Measurements from ENCODE around the gene KCNQ1. TPM values are rescaled to one million over a fixed set of nuclear protein-coding genes. Genes with fewer than 3 reads are reported as not detected.

The KCNQ1 gene
- total RNA-seq, 1 donor from 2014 or later, result 6.4 TPM

- Mint-ChIP-seq H3K27ac (no peak overlapping the region), H3K36me3 (ENCODE audit: low read depth) (no peaks in the 10 kb centered on the region), H3K27me3 (no peaks in the 10 kb centered on the region), H3K4me3 (no peak overlapping the region), H3K4me1 (peaks cover 7% of the 10 kb centered on the region), H3K9me3 (no peaks in the 10 kb centered on the region)
- intact Hi-C loops (cut with micrococcal nuclease), result no loop called here
- DNase-seq, result no peak
Measured at GRCh38 chr11:2521733-2522630, 77.2 kb downstream of the KCNQ1 start.

DNA sequence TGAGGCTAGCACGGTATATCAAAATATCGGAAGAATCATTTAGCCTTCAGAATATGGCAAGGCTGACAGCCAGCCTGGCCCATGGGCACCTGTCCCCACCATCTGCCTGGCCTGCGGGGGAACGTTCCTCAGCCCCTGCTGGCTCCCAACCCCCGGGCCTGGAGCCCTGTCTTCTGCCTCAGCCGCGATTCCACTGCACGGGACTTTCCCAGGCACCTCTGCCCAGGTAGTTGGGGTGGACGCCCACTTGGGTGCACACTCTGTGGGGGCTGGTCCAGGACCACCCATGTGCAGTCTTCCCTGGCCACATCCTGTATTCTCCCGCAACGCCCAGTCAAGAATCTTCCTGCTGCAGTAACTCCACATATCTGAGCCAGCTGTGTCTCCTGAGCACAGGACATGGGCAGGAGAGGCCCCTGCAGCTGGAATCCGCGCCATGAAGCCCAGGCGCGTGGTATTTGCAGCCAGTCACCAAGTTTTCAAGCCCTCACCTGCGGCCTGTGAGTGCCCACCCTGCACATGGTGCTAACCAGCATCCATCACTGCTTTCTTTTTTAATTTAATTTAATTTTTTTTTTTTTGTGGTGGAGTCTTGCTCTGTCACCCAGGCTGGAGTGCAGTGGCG, 77.9 kb downstream of the KCNQ1 start:
- DNase-seq, result no peak
- Mint-ChIP-seq H3K4me1 (peaks cover 8% of the 10 kb centered on the region), H3K9me3 (no peaks in the 10 kb centered on the region), H3K36me3 (ENCODE audit: low read depth) (no peaks in the 10 kb centered on the region), H3K27ac (no peak overlapping the region), H3K27me3 (no peaks in the 10 kb centered on the region), H3K4me3 (no peak overlapping the region)
- intact Hi-C loops (cut with micrococcal nuclease), result no loop called here

DNA sequence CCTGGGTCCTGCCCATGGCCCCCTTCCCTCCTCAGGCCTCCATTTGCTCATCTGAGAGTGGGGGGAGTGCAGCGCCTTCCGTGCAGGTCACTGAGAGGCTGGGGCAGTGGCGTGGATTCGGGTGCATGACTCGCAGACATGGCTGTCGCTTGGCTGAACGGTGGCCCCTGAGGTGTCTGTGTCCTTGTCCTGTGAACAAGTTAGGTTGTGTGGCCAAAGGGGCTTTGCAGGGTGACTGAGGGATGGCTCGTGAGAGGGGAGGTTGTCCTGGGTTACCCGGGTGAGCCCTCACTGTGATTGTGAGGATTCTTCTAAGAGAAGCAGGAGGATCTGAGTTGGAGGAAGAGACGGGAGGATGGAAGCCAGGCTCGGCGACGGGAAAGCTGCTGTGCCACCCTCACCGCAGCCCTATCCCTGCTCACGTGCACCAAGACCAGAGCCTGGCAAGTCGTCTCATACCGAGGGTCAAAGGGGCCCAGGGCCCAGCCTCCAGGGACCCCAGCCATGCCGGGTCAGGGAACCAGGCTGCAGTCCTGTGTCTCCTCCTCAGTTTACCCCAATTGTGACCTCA, 79.1 kb downstream of the KCNQ1 start:
- intact Hi-C loops (cut with micrococcal nuclease), result no loop called here
- H3K36me3 Mint-ChIP-seq (ENCODE audit: low read depth), result no peaks in the 10 kb centered on the region
- H3K9me3 Mint-ChIP-seq, result no peaks in the 10 kb centered on the region
- H3K27ac Mint-ChIP-seq, result no peak overlapping the region
- no peak for DNase-seq
- H3K4me3 Mint-ChIP-seq, result no peak overlapping the region
- peaks cover 11% of the 10 kb centered on the region for H3K4me1 Mint-ChIP-seq
- H3K27me3 Mint-ChIP-seq, result no peaks in the 10 kb centered on the region

- peaks cover 11% of the 10 kb centered on the region for H3K4me1 Mint-ChIP-seq
- no peaks in the 10 kb centered on the region for H3K36me3 Mint-ChIP-seq (ENCODE audit: low read depth)
- intact Hi-C loops (cut with micrococcal nuclease), result no loop called here
- no peaks in the 10 kb centered on the region for H3K27me3 Mint-ChIP-seq
- DNase-seq, result no peak
- H3K9me3 Mint-ChIP-seq, result no peaks in the 10 kb centered on the region
- no peak overlapping the region for H3K4me3 Mint-ChIP-seq
- H3K27ac Mint-ChIP-seq, result no peak overlapping the region
Measured at GRCh38 chr11:2524446-2525165, 79.8 kb downstream of the KCNQ1 start.

DNA sequence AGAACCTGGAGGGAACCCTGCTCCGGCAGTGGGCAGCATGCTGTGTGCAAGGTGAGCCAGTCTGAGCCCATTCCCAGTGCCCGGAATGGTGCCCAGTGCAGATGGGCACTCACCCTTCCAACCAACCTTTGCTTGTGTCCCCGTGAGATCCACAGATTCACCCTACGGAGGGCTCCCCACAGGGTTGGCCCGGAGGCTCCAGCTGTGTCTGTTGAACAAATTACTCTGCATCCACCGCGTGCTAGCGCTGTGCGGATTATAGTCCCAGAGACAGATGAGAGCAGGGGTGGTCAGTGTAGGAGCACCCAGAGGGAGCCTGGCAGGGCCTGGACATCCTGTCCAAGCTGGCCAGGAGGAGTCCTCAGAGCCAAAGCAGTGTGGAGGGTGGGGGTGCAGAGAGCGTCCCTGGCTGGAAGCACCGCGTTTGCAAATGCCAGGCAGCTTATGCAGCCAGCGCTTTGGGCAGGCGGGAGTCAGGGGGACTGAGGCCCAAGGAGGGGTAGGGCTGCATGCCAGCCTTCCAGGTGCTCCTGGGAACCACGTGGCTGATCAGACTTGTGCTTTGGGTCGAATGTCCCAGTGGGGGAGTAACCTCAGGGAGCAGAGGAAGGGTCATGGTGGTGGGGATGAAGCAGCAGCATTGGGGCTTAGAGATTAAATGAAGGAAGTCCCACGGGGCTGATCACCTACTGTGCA, 80.5 kb downstream of the KCNQ1 start:
- intact Hi-C loops (cut with micrococcal nuclease), result no loop called here
- no peak for DNase-seq
- H3K4me1 Mint-ChIP-seq, result peaks cover 11% of the 10 kb centered on the region

GRCh38 chr11:2525941-2526807, 81.4 kb downstream of the KCNQ1 start:
- H3K9me3 Mint-ChIP-seq, result no peaks in the 10 kb centered on the region
- DNase-seq, result no peak
- no peaks in the 10 kb centered on the region for H3K36me3 Mint-ChIP-seq (ENCODE audit: low read depth)
- no peaks in the 10 kb centered on the region for H3K27me3 Mint-ChIP-seq
- no peak overlapping the region for H3K4me3 Mint-ChIP-seq
- intact Hi-C loops (cut with micrococcal nuclease), result no loop called here
- H3K27ac Mint-ChIP-seq, result no peak overlapping the region
- H3K4me1 Mint-ChIP-seq, result peaks cover 11% of the 10 kb centered on the region

More for the DNA sequence above, 80.5 kb downstream of the KCNQ1 start:
- no peaks in the 10 kb centered on the region for H3K27me3 Mint-ChIP-seq
- no peak overlapping the region for H3K27ac Mint-ChIP-seq
- no peak overlapping the region for H3K4me3 Mint-ChIP-seq
- no peaks in the 10 kb centered on the region for H3K9me3 Mint-ChIP-seq
- H3K36me3 Mint-ChIP-seq (ENCODE audit: low read depth), result no peaks in the 10 kb centered on the region

DNA sequence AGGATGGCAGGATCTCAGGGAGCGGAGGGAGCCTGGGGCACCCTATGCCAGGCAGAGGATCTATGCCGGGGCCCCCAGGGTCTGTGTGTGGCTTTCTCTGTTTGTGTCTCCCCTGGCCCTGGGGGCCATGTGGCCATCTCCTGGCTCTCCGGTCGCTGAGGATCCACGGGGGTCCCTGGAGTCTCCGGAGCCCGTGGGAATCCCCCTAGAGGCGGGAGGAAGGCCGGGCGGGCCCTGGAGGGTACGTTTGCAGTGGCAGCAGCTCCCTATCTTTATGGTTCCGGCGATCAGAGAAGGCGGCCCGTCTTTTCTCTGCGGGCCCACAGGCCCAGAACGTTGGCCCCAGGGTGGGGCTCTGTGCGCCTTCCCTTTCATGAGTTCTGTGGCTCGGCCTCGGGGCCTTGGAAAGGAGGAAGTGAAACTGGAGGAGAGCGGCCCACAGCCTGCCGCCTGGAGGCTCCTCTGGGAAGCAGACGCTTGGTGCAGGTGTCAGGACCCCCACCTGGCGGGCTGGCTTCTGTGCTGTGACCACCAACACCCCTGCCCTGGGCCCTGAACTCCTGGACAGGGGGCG, 82.1 kb downstream of the KCNQ1 start:
- H3K27ac Mint-ChIP-seq, result no peak overlapping the region
- H3K4me1 Mint-ChIP-seq, result peaks cover 14% of the 10 kb centered on the region
- intact Hi-C loops (cut with micrococcal nuclease), result no loop called here
- H3K9me3 Mint-ChIP-seq, result no peaks in the 10 kb centered on the region
- peak; percentile 65 for DNase-seq
- H3K36me3 Mint-ChIP-seq (ENCODE audit: low read depth), result no peaks in the 10 kb centered on the region
- no peak overlapping the region for H3K4me3 Mint-ChIP-seq
- no peaks in the 10 kb centered on the region for H3K27me3 Mint-ChIP-seq

DNA sequence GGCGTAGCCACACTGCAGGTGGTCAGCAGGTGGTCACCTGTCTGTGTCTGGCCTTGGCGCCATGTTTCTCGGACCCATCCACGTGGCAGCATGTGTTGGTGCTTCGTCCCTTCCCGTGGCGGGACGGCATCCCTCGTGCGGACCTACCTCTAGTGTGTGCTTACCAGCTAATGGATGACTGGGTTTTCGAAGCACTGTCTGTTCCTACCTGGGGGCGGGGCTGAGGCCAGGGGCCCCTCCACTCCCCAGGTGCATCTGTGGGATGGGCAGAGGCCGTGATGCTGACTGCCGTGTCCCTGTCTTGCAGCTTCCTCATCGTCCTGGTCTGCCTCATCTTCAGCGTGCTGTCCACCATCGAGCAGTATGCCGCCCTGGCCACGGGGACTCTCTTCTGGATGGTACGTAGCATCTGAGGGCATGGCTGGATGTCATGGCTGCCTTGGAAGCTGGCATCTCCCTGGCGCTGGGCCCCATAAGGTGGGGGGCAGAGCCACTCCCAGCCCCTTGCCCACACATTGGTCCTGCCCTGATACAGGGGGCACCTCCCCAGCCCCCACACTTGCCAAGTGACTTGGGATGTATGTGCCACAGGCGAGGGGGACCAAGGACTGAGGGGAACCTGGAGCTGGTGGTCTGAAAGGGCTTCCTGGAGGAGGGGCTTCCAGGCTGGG, 82.9 kb downstream of the KCNQ1 start:
- no peaks in the 10 kb centered on the region for H3K27me3 Mint-ChIP-seq
- no peak overlapping the region for H3K27ac Mint-ChIP-seq
- intact Hi-C loops (cut with micrococcal nuclease), result no loop called here
- DNase-seq, result no peak
- H3K9me3 Mint-ChIP-seq, result no peaks in the 10 kb centered on the region
- H3K36me3 Mint-ChIP-seq (ENCODE audit: low read depth), result no peaks in the 10 kb centered on the region
- H3K4me3 Mint-ChIP-seq, result no peak overlapping the region
- peaks cover 17% of the 10 kb centered on the region for H3K4me1 Mint-ChIP-seq

DNA sequence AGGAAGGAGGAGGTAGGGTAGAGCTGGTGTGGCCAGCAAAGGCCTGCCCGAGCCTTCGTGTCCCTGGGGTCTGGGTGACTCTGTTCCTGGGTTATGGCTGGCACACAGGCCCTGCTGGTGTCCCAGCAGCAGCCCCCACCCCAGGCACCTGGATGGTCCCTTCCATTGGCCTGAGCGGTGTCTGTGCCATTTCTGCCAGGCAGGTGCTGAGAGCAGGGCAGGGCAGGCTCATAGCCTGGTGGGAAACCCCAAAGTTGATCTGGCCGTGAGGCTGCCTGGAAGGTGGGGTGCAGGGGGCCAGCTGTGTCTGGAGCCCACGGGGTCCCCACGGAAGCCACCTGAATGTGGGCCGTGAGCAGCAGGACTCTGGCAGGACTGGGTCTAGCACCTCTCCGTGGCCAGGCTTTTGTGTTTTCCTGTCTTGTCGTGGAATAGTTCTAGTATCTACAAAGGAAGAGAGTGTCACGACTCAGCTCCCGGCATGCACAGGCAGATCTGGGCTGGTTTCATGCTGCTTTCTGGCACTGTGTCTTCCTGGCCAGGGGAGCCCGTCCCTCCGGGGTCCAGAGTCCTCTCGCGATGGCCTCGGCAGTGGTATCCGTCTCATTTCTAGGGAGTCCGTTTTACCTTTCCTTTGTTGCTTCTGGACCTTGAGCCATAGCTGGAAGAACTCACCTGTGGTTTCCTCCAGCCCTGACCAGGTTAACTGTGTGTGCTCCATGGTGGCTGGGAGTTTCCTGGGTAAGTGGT, 83.7 kb downstream of the KCNQ1 start:
- Mint-ChIP-seq H3K4me1 (peaks cover 19% of the 10 kb centered on the region), H3K4me3 (no peak overlapping the region), H3K36me3 (ENCODE audit: low read depth) (no peaks in the 10 kb centered on the region), H3K27ac (no peak overlapping the region), H3K9me3 (no peaks in the 10 kb centered on the region), H3K27me3 (peaks cover 1% of the 10 kb centered on the region)
- DNase-seq, result no peak
- intact Hi-C loops (cut with micrococcal nuclease), result no loop called here

GRCh38 chr11:2529173-2529572, 84.4 kb downstream of the KCNQ1 start:
- peaks cover 21% of the 10 kb centered on the region for H3K4me1 Mint-ChIP-seq
- no peak overlapping the region for H3K27ac Mint-ChIP-seq
- H3K36me3 Mint-ChIP-seq (ENCODE audit: low read depth), result no peaks in the 10 kb centered on the region
- H3K9me3 Mint-ChIP-seq, result no peaks in the 10 kb centered on the region
- H3K4me3 Mint-ChIP-seq, result no peak overlapping the region
- no peak for DNase-seq
- intact Hi-C loops (cut with micrococcal nuclease), result no loop called here
- peaks cover 1% of the 10 kb centered on the region for H3K27me3 Mint-ChIP-seq

- Mint-ChIP-seq H3K27me3 (peaks cover 1% of the 10 kb centered on the region), H3K4me1 (peaks cover 21% of the 10 kb centered on the region)
Measured at GRCh38 chr11:2529636-2530035, 84.8 kb downstream of the KCNQ1 start.

More at GRCh38 chr11:2529636-2530035, 84.8 kb downstream of the KCNQ1 start:
- intact Hi-C loops (cut with micrococcal nuclease), result loop anchor here (5.0 to 10.0 kb wide), 2 partner anchors 87 to 225 kb away; partner anchors contain the start of genes C11orf21, TRPM5 and TSPAN32
- Mint-ChIP-seq H3K36me3 (ENCODE audit: low read depth) (no peaks in the 10 kb centered on the region), H3K9me3 (no peaks in the 10 kb centered on the region), H3K4me3 (no peak overlapping the region), H3K27ac (no peak overlapping the region)
- DNase-seq, result no peak
